Liver (tissue), 3 donors: ENCODE data around the gene FGD2.

Source experiments
- ATF3 ChIP-seq: IDR thresholded peaks from 2 replicates; pipeline ENCODE4 v1.6.1; 2016; ENCODE audit warnings: antibody characterized with exemption
- CTCF ChIP-seq: fragments of 150-350 bp; IDR thresholded peaks from 2 replicates; pipeline ENCODE4 v1.5.1; 2017; ENCODE audit warnings: improper control_type of control experiment, low read depth, low read length; ENCODE audit not compliant: missing input control
- FOXA1 ChIP-seq: IDR thresholded peaks from 2 replicates; pipeline ENCODE4 v1.6.1; 2016; ENCODE audit warnings: antibody characterized with exemption
- GABPA ChIP-seq, 2 donors: IDR thresholded peaks in 1 of 2; conservative IDR thresholded peaks in 1 of 2; 2 replicates each; pipeline ENCODE4 v1.6.1; 2016; ENCODE audit warnings: antibody characterized with exemption in 2 of 2, mild to moderate bottlenecking in 1 of 2, moderate library complexity in 1 of 2
- HNF4A ChIP-seq, 2 donors: conservative IDR thresholded peaks; 2 replicates each; pipeline ENCODE4 v1.6.1; 2016; ENCODE audit warnings: antibody characterized with exemption in 2 of 2, mild to moderate bottlenecking in 2 of 2
- JUND ChIP-seq, 2 donors: IDR thresholded peaks; 2 replicates each; pipeline ENCODE4 v1.6.1; 2016; ENCODE audit warnings: antibody characterized with exemption in 2 of 2
- MAX ChIP-seq: IDR thresholded peaks from 2 replicates; pipeline ENCODE4 v1.6.1; 2016; ENCODE audit warnings: antibody characterized with exemption
- NR2F2 ChIP-seq: IDR thresholded peaks from 2 replicates; pipeline ENCODE4 v1.6.1; 2016; ENCODE audit warnings: antibody characterized with exemption
- RAD21 ChIP-seq, 2 donors: IDR thresholded peaks; 2 replicates each; pipeline ENCODE4 v1.6.1; 2016; ENCODE audit warnings: antibody characterized with exemption in 2 of 2, mild to moderate bottlenecking in 2 of 2
- REST ChIP-seq: IDR thresholded peaks from 2 replicates; pipeline ENCODE4 v1.6.1; 2016; ENCODE audit warnings: antibody characterized with exemption, mild to moderate bottlenecking
- TAF1 ChIP-seq: conservative IDR thresholded peaks from 2 replicates; pipeline ENCODE4 v1.6.1; 2016; ENCODE audit warnings: antibody characterized with exemption, mild to moderate bottlenecking
- YY1 ChIP-seq: IDR thresholded peaks from 2 replicates; pipeline ENCODE4 v1.6.1; 2016; ENCODE audit warnings: antibody characterized with exemption, mild to moderate bottlenecking
- donor health status: healthy.
- donor health status: healthy.

- TF ChIP-seq CTCF (no peak), ATF3 (no peak), RAD21 (IDR thresholded peaks at IDR 0.05) (no peak), MAX (no peak), HNF4A (conservative IDR thresholded peaks at IDR 0.05) (no peak), GABPA (IDR thresholded peaks at IDR 0.05 in 1 of 2, conservative IDR thresholded peaks at IDR 0.05 in 1 of 2) (no peak), REST (no peak), YY1 (no peak), JUND (IDR thresholded peaks at IDR 0.05) (no peak), TAF1 (no peak), FOXA1 (no peak), NR2F2 (no peak)
These were observed 11.5 kb downstream of the FGD2 start for GRCh38 chr6:37016995-37017394.
